ENCODE results near the gene EHD4.

Gene EHD4

DNA sequence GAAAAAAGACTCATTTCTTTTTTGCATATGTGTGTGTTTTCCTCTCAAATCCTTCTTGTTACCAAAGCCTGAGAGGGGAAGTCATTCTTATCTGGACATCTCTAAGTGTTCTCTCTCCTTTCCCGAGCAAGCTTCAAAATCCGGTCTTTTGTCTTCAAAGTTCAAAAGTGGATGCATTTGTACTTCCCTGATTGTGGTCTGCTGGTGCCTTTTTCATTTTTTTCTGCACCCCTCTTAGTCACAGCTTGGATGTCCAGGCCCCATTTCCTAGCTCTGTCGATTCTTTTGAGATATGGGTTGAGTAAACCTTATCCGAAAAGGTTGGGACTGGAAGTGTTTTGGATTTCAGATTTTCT is 34.8 kb downstream of the EHD4 start:
- no peak overlapping the region for H3K4me3 ChIP-seq (ENCODE audit: low read depth, low read length)
- TF ChIP-seq MAX (IDR thresholded peaks at IDR 0.05; ENCODE audit: low read depth, low read length) (no peak), POLR2A (IDR thresholded peaks at IDR 0.05; ENCODE audit: extremely low read depth, insufficient read length) (no peak)
- no peak for DNase-seq (ENCODE audit: low read depth)

DNA sequence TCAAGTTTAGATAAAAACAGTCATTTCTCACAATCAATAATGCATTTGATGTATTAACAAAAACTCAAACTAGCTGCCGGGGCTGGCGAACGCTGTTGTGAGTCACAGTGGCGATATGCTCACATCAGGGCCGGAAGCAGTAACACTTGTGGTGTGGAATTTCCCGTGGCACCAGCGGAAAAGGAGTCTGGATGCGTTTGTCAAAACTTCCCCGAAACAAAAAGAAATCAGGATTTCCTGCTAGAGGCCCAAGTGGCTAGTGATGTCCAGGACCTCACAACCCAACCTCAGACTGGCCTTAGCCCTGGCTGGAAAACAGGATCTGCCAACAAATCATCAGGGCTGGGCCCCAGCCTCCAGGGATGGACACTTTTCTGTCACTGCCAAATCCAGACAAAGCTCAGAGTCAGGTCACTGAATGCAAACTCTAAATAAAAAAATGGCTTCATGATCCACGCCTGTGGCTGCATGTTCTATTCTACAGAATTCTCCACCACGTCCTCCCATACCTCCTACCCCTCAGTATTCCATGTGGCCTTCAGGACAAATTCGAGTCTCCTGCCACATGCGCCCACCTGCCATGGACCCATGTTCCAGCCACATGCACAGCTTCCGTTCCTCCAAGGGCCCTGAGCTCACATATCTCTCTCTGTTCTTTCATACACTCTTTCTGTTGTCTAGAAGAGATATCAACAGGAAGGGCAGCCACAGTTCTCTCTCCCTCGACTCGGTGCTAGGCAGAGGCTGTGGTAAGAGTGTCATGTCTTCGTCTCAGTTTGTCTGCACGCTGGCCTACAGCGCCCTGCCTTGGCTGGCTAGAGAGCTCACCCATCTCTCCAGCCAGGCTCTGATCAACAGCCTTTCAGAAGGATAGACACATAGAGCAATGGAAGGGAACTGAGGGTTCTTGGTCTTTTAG is 35.4 kb downstream of the EHD4 start:
- no peak for TF ChIP-seq POLR2A (IDR thresholded peaks at IDR 0.05; ENCODE audit: extremely low read depth, insufficient read length)
- TF ChIP-seq MYC (IDR thresholded peaks at IDR 0.05; ENCODE audit: low read depth, low read length), result no peak
- TF ChIP-seq, protein P1, sequence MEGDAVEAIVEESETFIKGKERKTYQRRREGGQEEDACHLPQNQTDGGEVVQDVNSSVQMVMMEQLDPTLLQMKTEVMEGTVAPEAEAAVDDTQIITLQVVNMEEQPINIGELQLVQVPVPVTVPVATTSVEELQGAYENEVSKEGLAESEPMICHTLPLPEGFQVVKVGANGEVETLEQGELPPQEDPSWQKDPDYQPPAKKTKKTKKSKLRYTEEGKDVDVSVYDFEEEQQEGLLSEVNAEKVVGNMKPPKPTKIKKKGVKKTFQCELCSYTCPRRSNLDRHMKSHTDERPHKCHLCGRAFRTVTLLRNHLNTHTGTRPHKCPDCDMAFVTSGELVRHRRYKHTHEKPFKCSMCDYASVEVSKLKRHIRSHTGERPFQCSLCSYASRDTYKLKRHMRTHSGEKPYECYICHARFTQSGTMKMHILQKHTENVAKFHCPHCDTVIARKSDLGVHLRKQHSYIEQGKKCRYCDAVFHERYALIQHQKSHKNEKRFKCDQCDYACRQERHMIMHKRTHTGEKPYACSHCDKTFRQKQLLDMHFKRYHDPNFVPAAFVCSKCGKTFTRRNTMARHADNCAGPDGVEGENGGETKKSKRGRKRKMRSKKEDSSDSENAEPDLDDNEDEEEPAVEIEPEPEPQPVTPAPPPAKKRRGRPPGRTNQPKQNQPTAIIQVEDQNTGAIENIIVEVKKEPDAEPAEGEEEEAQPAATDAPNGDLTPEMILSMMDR (IDR thresholded peaks at IDR 0.05; ENCODE audit: low read depth, low read length), result no peak
- no peak for TF ChIP-seq MAX (IDR thresholded peaks at IDR 0.05; ENCODE audit: low read depth, low read length)
- no peak for DNase-seq (ENCODE audit: low read depth)
- H3K4me3 ChIP-seq (ENCODE audit: low read depth, low read length), result no peak overlapping the region

DNA sequence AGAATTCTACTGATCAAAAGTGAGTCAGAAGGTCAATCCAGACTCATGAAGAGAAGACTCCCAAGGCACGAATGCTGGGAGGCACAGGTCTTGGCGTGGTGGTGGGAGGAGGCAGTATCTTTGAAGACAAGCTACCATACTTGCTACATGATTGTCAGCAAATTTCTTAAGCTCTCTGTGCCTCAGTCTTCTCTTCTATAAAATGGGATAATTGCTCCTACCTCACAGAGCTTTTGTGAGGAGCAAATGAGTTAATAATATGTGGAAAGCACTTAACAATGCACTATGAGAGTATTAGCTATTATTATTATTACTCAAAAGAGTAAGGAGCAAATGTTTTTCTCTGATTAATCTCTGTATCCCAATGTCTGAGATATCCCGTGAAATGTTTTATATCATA is 36.2 kb downstream of the EHD4 start:
- H3K4me3 ChIP-seq (ENCODE audit: low read depth, low read length), result no peak overlapping the region
- DNase-seq (ENCODE audit: low read depth), result no peak
- TF ChIP-seq POLR2A (IDR thresholded peaks at IDR 0.05; ENCODE audit: extremely low read depth, insufficient read length) (no peak), MYC (IDR thresholded peaks at IDR 0.05; ENCODE audit: low read depth, low read length) (no peak), MAX (IDR thresholded peaks at IDR 0.05; ENCODE audit: low read depth, low read length) (no peak)
- TF ChIP-seq, protein P1 (IDR thresholded peaks at IDR 0.05; ENCODE audit: low read depth, low read length), result no peak

DNA sequence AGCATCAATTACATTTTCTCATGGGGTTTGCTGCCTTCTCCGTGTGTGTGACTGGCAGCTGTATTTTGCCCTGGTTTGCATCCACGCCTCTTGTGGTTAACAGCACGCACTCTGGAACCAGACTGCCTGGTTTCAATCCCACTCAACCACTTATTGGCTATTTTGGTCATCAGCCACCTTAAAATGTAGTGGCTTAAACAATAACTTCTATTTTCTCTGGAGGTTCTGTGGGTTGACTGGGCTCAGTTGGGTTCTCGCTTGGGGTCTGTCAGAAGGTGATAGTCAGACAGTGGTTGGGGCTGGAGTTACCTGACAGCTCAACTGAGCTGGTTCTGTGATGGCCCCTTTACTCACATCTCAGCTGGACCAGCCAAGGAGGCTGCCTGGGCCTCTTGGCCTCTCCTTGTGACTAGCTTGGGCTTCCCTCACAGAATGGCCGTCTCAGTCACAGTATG is 36.8 kb downstream of the EHD4 start:
- H3K4me3 ChIP-seq (ENCODE audit: low read depth, low read length), result no peak overlapping the region
- TF ChIP-seq POLR2A (IDR thresholded peaks at IDR 0.05; ENCODE audit: extremely low read depth, insufficient read length) (no peak), MAX (IDR thresholded peaks at IDR 0.05; ENCODE audit: low read depth, low read length) (no peak), MYC (IDR thresholded peaks at IDR 0.05; ENCODE audit: low read depth, low read length) (no peak)
- TF ChIP-seq, protein P1 (IDR thresholded peaks at IDR 0.05; ENCODE audit: low read depth, low read length), result no peak
- DNase-seq (ENCODE audit: low read depth), result no peak

GRCh38 chr15:41934843-41935242 is 37.5 kb downstream of the EHD4 start:
- TF ChIP-seq MAX (IDR thresholded peaks at IDR 0.05; ENCODE audit: low read depth, low read length), result no peak
- no peak for TF ChIP-seq POLR2A (IDR thresholded peaks at IDR 0.05; ENCODE audit: extremely low read depth, insufficient read length)
- TF ChIP-seq MYC (IDR thresholded peaks at IDR 0.05; ENCODE audit: low read depth, low read length), result no peak
- TF ChIP-seq, protein P1 (IDR thresholded peaks at IDR 0.05; ENCODE audit: low read depth, low read length), result no peak
- DNase-seq (ENCODE audit: low read depth), result peak; percentile 60
- no peak overlapping the region for H3K4me3 ChIP-seq (ENCODE audit: low read depth, low read length)

DNA sequence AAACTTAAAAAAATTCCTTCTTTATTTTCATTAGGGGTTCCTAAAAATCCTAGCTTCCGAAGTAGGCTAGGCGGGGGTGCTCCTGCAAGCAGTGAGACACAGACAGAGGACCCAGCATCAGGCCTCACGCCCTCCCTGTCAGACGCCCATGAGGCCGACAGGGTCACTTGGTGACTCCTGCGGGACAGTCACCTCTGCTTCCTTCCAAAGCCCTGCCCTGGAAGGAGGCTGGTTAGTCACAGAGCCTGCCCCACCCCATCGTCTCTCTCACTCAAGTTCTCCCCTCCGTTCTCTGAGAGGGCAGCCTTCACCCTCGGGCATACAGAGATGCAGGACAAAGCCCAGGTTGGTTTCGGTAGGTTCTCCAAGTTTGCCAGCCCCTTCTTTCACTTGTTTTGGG is 38.6 kb downstream of the EHD4 start:
- TF ChIP-seq MAX (IDR thresholded peaks at IDR 0.05; ENCODE audit: low read depth, low read length), result no peak
- TF ChIP-seq, protein P1 (IDR thresholded peaks at IDR 0.05; ENCODE audit: low read depth, low read length), result no peak
- no peak for DNase-seq (ENCODE audit: low read depth)
- H3K4me3 ChIP-seq (ENCODE audit: low read depth, low read length), result no peak overlapping the region
